ENCODE results near the gene CALD1. TPM values are rescaled to one million over a fixed set of nuclear protein-coding genes. Genes with fewer than 3 reads are reported as not detected.

Gene CALD1
- total and polyA plus RNA-seq, 2 donors, result 616 to 1,279 TPM

DNA sequence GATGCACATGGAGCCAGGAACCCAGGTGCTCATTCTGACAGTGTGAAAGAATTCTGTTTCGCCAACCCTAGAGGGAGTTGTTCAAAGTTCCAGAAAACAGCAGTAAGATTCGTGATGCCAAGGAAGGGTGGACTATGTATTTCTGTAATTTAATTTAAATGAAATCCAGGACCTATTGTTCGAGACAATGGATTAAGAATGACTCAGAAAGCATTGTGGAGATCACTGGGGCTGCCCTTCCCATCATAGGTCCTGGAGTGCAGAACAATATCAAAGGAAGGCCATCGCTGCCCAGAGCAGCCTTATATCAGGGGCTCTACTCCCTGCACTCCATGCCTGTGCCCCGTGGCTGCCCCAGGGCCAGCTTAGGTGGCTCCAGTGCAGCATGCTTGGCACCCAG lies 32.1 kb upstream of the CALD1 start:
- Histone ChIP-seq H3K4me3 (ENCODE audit: low read depth, low read length) (no peak overlapping the region), H3K36me3 (ENCODE audit: insufficient read depth) (no peaks in the 10 kb centered on the region), H3K4me1 (ENCODE audit: insufficient read depth) (peaks cover 1% of the 10 kb centered on the region), H3K27ac (ENCODE audit: low read depth) (no peak overlapping the region)
- 94% methylated on average over 5 of the region's 5 CpGs for WGBS
- DNase-seq (ENCODE audit: extremely low spot score), result no peak

DNA sequence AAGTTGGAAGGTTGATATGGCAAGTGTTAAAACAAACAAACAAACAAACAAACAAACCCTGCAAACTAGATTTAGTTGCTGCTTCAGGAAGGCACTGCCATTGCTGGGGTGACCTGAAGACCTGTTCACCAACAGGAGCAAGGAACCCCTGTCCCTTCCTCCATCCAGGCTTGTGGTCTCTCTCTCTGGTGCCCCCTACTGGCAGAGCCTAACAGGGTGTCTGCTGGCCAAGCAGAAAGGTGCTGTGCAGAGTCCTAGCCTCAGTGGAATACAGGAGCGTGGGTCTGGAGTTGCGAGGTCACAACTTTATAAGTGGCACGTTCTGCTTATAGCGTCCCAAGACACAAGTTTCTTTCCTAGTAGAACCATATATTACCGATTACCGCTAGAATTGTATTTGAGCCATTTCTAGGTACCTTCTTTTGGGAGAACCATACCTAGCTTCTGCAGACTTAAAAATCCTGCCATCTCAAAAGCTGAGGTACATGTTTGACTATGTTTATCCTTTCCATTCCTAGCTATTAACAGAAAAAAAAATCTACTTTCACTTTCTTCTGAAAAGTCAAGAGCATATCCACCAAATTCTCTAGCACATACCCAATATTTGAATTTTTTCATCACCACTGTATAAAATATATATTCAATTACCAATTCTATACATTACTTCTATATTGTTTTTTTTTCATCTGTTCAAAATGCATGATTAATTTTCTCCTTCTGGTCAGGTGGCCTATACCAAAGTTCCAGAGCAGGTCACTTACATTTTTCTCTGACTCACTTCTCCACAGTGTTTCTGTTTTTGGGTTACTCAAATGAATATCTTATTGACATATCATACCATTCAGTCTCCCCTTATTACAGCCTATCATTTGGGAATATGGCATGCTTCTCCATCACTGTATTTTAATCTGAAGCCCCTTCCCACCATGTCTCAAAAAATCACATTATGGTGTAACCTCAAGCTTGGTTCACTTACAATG lies 29.1 kb upstream of the CALD1 start:
- no peaks in the 10 kb centered on the region for H3K36me3 ChIP-seq (ENCODE audit: insufficient read depth)
- no peak for DNase-seq (ENCODE audit: extremely low spot score)
- no peaks in the 10 kb centered on the region for H3K4me1 ChIP-seq (ENCODE audit: insufficient read depth)
- 83% methylated on average over 6 of the region's 6 CpGs for WGBS
- H3K27ac ChIP-seq (ENCODE audit: low read depth), result no peak overlapping the region
- no peak overlapping the region for H3K4me3 ChIP-seq (ENCODE audit: low read depth, low read length)

DNA sequence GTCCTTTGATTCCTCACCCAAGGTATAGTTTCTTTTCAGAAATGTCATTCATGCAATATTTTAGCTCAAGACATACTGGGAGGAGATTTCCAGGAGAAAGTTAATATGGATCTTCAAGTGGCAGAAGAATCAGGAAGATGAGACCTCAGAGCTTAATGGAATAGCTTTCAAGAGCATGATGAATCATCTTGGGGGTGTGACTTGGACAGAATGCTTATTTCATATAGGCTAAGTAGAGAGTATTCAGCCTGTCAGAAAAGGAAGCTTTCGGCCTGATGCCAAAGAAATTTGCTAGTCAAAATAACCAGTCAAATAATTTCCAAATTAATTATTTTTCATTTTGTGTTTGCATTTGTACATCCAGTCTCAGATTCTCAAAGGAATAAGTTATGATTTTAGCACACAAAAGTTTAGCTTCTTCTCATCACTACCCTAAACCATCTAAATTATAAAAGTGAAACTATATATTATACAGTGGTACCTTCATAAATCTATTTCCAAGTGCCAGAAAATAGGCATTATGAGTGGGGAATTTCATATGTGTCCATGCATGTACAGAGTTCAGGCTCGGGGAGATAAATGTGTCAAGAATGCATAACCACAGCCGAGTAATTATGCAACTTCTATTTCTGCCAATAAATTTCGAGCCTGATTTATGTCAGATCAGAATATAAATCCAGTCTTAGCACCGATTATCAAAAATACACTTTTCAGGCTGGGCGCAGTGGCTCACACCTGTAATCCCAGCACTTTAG lies 27.3 kb upstream of the CALD1 start:
- H3K4me3 ChIP-seq (ENCODE audit: low read depth, low read length), result no peak overlapping the region

DNA sequence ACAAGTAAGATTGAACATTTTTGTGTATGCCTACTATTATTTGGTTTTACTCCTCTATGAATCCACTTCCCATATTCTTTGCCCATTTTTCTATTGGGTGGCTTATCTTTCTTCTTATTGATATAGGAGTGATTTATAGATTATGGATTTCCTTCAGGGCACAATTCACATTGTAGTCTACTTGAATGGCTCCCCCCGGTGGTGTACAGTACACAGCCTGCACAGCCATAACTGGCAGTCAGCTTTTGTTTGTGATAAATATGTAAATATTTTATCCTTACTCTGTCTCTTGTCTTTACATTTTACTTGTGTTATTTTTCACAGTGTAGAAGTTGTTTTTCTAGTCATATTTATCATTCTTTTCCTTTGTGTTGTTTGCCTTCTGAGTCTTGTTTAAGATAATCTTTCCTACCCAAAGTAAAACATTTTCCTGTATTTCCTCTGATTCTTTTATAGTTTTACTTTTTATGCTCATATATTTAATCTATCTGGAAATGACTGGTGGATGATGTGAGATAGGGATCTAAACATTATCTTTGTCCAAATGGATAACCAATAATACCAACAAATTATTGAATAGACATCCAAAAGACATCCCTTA lies 23.9 kb upstream of the CALD1 start:
- H3K36me3 ChIP-seq (ENCODE audit: insufficient read depth), result no peaks in the 10 kb centered on the region
- DNase-seq (ENCODE audit: extremely low spot score), result no peak
- H3K4me3 ChIP-seq (ENCODE audit: low read depth, low read length), result no peak overlapping the region
- 64% methylated on average over 1 of the region's 1 CpG for WGBS
- H3K27ac ChIP-seq (ENCODE audit: low read depth), result no peak overlapping the region
- H3K4me1 ChIP-seq (ENCODE audit: insufficient read depth), result no peaks in the 10 kb centered on the region

More for the DNA sequence above, 27.3 kb upstream of the CALD1 start:
- DNase-seq (ENCODE audit: extremely low spot score), result no peak
- no peaks in the 10 kb centered on the region for H3K36me3 ChIP-seq (ENCODE audit: insufficient read depth)
- H3K4me1 ChIP-seq (ENCODE audit: insufficient read depth), result no peaks in the 10 kb centered on the region
- 69% methylated on average over 6 of the region's 6 CpGs for WGBS
- H3K27ac ChIP-seq (ENCODE audit: low read depth), result no peak overlapping the region

DNA sequence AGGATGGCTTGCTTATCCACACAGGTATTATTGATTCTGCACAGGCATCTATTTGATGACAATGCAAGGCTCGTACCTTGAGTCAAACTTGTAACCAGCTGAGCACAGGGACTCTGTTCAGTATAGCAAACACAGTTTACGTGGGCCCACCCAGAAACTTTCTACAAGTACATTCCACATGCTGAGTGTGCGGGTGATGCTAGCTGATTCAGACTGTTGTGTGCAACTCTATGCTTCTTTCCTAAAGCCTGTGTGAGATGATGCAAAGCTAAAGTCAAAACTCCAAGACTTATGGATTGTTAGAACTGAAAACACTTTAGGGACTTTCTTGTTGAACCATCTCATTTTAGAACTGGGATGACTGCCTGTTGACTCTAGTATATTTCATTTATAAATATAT lies 21.5 kb upstream of the CALD1 start:
- Histone ChIP-seq H3K27ac (ENCODE audit: low read depth) (no peak overlapping the region), H3K36me3 (ENCODE audit: insufficient read depth) (no peaks in the 10 kb centered on the region), H3K4me1 (ENCODE audit: insufficient read depth) (no peaks in the 10 kb centered on the region), H3K4me3 (ENCODE audit: low read depth, low read length) (no peak overlapping the region)
- DNase-seq (ENCODE audit: extremely low spot score), result no peak
- WGBS, result 92% methylated on average over 3 of the region's 3 CpGs

DNA sequence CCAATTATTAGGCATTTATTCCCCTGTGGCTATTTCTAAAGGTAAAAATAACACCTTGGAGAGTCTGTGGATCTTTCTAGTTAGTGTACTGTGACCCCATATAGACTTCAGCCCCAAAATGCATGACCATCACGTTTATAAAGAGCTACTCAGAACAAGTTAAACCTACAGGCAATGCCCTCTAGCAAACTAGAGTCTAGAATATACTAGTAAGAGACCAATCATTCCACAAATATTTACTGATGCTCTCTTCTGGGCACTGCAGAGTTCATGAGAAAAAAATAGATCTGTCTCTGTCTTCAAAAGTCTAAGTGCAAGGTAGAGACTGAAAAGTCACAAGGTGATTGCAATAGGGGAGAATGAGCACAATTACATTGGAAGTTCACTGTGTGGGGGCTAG lies 20.5 kb upstream of the CALD1 start:
- WGBS, result 66% methylated on average over 1 of the region's 1 CpG
- no peaks in the 10 kb centered on the region for H3K36me3 ChIP-seq (ENCODE audit: insufficient read depth)
- H3K27ac ChIP-seq (ENCODE audit: low read depth), result no peak overlapping the region
- no peak overlapping the region for H3K4me3 ChIP-seq (ENCODE audit: low read depth, low read length)
- DNase-seq (ENCODE audit: extremely low spot score), result no peak
- no peaks in the 10 kb centered on the region for H3K4me1 ChIP-seq (ENCODE audit: insufficient read depth)

DNA sequence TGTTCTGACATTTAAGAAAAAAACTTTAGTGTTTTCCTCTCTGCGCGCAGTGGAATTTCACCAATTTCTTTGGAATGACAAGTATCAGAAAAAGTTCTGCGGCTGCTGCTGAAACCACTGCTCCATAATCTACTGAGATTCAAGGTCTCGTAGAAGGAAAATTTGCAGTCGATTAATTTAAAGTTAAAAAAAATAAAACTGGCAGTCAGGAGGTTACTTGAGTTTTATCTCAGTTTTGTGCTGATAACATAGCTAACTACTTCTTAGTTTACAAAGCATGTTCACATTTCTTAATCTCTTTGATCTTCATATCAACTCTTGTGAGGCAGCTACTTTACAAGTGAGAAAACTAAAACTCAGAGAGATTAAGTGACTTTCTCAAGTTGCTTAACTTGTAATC lies 18.2 kb upstream of the CALD1 start:
- Histone ChIP-seq H3K27ac (ENCODE audit: low read depth) (no peak overlapping the region), H3K36me3 (ENCODE audit: insufficient read depth) (no peaks in the 10 kb centered on the region), H3K4me1 (ENCODE audit: insufficient read depth) (no peaks in the 10 kb centered on the region), H3K4me3 (ENCODE audit: low read depth, low read length) (no peak overlapping the region)
- no peak for DNase-seq (ENCODE audit: extremely low spot score)
- 41% methylated on average over 5 of the region's 5 CpGs for WGBS

DNA sequence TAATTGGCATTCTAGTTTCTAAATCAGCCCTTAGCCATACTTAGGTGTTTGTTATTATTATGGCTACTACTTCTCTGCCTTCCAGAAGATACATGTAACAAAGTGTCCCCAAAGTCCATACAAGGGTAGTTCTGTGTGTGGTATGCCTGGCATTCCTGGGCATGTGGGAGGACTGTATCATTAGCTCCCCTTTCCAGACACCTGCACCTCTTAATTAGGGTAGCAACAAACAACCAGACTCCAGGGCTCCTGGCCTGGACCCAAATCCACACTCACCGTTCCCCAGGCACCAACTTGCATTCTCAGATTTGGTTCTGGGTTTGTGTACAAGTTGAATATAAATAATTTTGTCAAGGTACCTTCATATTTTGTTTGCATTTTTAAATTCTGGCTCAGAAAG lies 15.5 kb upstream of the CALD1 start:
- no peaks in the 10 kb centered on the region for H3K36me3 ChIP-seq (ENCODE audit: insufficient read depth)
- H3K4me1 ChIP-seq (ENCODE audit: insufficient read depth), result no peaks in the 10 kb centered on the region
- 94% methylated on average over 1 of the region's 1 CpG for WGBS
- H3K4me3 ChIP-seq (ENCODE audit: low read depth, low read length), result no peak overlapping the region
- no peak for DNase-seq (ENCODE audit: extremely low spot score)
- no peak overlapping the region for H3K27ac ChIP-seq (ENCODE audit: low read depth)

DNA sequence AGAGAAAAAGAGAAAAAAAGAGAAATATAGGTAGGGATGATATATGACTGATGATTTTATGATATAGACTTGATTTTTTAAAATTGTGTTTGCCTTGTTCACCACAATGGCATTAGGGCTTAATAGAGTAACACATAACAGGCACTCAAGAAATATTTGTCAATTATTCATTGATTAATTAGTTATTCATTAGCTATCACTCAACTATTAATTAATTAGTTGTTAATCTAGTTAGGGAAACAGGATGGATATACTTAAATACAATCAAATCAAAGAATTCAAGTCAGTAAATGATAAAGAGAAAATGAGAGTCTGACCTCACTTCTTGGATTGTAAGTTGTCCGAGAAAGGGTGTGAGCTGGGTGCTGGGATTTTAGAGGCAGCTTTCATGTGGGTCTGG lies 15.1 kb upstream of the CALD1 start:
- no peaks in the 10 kb centered on the region for H3K36me3 ChIP-seq (ENCODE audit: insufficient read depth)
- DNase-seq (ENCODE audit: extremely low spot score), result no peak
- WGBS, result 97% methylated on average over 1 of the region's 1 CpG
- no peaks in the 10 kb centered on the region for H3K4me1 ChIP-seq (ENCODE audit: insufficient read depth)
- H3K4me3 ChIP-seq (ENCODE audit: low read depth, low read length), result no peak overlapping the region
- H3K27ac ChIP-seq (ENCODE audit: low read depth), result no peak overlapping the region

DNA sequence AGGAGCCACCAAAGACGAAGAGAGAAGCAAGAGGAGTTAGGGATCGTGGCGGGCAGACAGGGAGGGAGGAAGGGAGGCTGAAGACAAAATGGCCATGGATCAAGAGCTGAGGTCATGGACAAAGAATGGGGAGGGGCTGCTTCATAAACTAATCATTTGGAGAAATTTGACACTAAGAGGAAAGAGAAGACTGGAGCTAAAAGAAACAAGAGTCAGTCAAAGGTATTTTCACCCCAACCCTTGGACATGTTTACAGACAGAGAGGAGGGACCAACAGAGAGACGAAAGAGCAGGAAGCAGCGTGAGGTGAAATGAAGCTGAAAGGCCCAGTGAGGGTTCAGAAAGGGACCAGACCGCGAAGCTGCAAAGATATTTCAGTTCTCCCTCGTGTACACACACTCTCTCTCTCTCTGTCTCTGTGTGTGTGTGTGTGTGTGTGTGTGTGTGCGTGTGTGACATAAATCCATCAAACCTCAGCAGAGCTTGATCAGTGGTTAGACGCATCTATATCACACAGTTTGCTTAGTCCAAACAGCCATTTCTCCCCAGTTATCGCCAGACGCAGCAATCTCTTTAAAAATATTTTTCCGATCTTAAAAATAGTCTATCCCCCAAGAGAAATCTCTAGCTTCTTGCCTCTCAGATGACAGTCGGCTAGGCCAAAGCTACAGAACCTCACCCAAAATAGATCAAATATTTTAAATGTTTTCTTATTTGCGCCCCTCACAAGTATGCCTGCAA lies 12.5 kb upstream of the CALD1 start:
- 48% methylated on average over 15 of the region's 15 CpGs for WGBS
- H3K27ac ChIP-seq (ENCODE audit: low read depth), result no peak overlapping the region
- H3K4me3 ChIP-seq (ENCODE audit: low read depth, low read length), result no peak overlapping the region
- H3K4me1 ChIP-seq (ENCODE audit: insufficient read depth), result no peaks in the 10 kb centered on the region
- DNase-seq (ENCODE audit: extremely low spot score), result no peak
- H3K36me3 ChIP-seq (ENCODE audit: insufficient read depth), result no peaks in the 10 kb centered on the region

DNA sequence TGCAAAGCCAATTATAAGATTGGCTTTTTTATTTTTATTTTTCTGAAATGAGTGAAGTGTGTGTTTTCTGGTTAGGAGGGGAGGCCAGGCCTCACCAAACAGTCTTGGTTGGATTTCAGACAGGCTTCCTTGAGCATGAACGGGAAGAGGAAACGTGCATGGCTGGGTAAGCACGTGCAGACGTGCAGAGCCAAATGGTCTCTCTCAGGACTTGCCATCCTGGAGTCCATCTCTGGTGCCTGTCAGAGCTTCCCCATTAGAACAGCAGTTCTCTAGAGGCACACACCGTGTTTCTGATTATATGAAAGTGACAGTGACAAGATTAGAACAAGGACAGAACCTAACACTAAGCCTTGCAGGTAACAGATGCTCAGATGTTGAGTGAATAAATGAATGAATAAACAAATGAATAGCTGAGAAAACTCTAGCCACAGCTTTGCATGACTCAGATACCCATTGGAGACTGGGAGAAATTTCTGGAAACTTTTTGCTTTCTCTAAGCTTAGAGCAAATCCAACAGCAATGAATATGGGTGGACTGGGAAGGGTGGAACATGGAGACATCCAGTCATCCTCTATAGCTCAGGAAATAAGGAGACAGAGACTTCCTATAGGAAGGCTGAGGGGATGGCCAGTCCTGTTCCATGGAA lies 11.8 kb upstream of the CALD1 start:
- H3K4me1 ChIP-seq (ENCODE audit: insufficient read depth), result no peaks in the 10 kb centered on the region
- H3K36me3 ChIP-seq (ENCODE audit: insufficient read depth), result no peaks in the 10 kb centered on the region
- WGBS, result 59% methylated on average over 5 of the region's 5 CpGs
- H3K4me3 ChIP-seq (ENCODE audit: low read depth, low read length), result no peak overlapping the region
- DNase-seq (ENCODE audit: extremely low spot score), result no peak
- no peak overlapping the region for H3K27ac ChIP-seq (ENCODE audit: low read depth)

DNA sequence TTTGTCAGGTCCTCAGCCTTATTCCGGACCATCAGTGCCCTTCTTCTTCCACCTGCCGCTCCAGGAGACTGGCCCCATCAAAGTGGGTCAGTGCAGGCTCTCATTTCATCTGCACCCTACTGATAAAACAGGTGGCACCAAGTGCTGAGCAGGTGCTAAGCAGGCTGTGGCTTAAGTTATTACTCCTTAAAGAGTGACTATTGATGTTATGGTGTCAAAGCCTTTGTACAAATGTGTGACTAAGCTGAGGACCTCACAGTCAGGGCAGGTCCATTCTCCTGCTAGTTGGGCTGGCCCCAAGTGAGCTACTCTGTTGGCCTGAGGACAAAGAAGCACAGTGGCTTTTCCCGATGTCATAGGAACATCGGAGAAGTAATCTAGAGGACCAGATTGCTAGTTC lies 11.2 kb upstream of the CALD1 start:
- DNase-seq (ENCODE audit: extremely low spot score), result no peak
- 94% methylated on average over 4 of the region's 4 CpGs for WGBS
- no peak overlapping the region for H3K4me3 ChIP-seq (ENCODE audit: low read depth, low read length)

DNA sequence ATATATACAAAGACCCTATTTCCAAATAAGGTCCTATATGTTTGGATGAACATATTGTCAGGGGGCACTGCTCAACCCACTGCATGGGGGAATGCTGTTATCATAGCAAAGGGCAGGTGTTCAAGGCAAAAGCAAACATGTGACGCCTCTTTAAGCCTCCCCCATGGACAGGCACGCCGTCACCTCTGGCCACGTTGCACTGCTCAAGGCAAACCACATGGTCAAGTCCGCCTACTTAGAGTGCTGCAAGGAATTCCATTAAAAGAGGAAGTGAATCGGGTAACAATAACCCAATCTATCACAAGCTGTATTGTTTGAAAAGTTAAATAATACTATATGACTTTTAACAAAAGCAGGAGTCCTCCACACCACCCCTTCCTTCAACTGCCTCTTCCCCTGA lies 8.8 kb upstream of the CALD1 start:
- DNase-seq (ENCODE audit: extremely low spot score), result no peak
- H3K4me3 ChIP-seq (ENCODE audit: low read depth, low read length), result no peak overlapping the region
- no peaks in the 10 kb centered on the region for H3K36me3 ChIP-seq (ENCODE audit: insufficient read depth)
- 85% methylated on average over 6 of the region's 6 CpGs for WGBS
- H3K27ac ChIP-seq (ENCODE audit: low read depth), result no peak overlapping the region
- H3K4me1 ChIP-seq (ENCODE audit: insufficient read depth), result no peaks in the 10 kb centered on the region

More for the DNA sequence above, 11.2 kb upstream of the CALD1 start:
- Histone ChIP-seq H3K27ac (ENCODE audit: low read depth) (no peak overlapping the region), H3K4me1 (ENCODE audit: insufficient read depth) (no peaks in the 10 kb centered on the region), H3K36me3 (ENCODE audit: insufficient read depth) (no peaks in the 10 kb centered on the region)

All from urinary bladder (tissue), 4 donors.